H9 (cell line): ENCODE measurements around the gene DNAI2. TPM values are rescaled to one million over a fixed set of nuclear protein-coding genes. Genes with fewer than 3 reads are reported as not detected.

Experiments used
- DNase-seq: peaks from one replicate; pipeline ENCODE4 v3.0.0-alpha.2; 2017
- H2AFZ ChIP-seq: one replicate; pipeline ENCODE4 v1.6.1; 2013; ENCODE audit warnings: mild to moderate bottlenecking, low read length, control low read depth, moderate library complexity
- H2AK5ac ChIP-seq: 2 replicates; pipeline ENCODE4 v1.6.1; 2013; ENCODE audit warnings: low read length, control low read depth, mixed read lengths; ENCODE audit not compliant: insufficient read length
- H2BK120ac ChIP-seq: one replicate; pipeline ENCODE4 v1.6.1; 2013; ENCODE audit warnings: low read depth, mild to moderate bottlenecking, low read length, control low read depth, inconsistent platforms; ENCODE audit not compliant: poor library complexity, severe bottlenecking
- H2BK12ac ChIP-seq: 2 replicates; pipeline ENCODE4 v1.6.1; 2013; ENCODE audit warnings: low read length, control low read depth, mixed read lengths, low read depth; ENCODE audit not compliant: insufficient read length
- H2BK15ac ChIP-seq: 2 replicates; pipeline ENCODE4 v1.6.1; 2013; ENCODE audit warnings: low read depth, low read length, control low read depth
- H2BK20ac ChIP-seq: one replicate; pipeline ENCODE4 v1.6.1; 2013; ENCODE audit warnings: low read depth, mild to moderate bottlenecking, low read length, control low read depth, inconsistent platforms; ENCODE audit not compliant: poor library complexity, severe bottlenecking
- H2BK5ac ChIP-seq: 2 replicates; pipeline ENCODE4 v1.6.1; 2013; ENCODE audit warnings: low read length, control low read depth, mixed read lengths; ENCODE audit not compliant: insufficient read length
- H3K14ac ChIP-seq: 2 replicates; pipeline ENCODE4 v1.6.1; 2013; ENCODE audit warnings: low read length, control low read depth; ENCODE audit not compliant: insufficient read depth
- H3K18ac ChIP-seq: 2 replicates; pipeline ENCODE4 v1.6.1; 2013; ENCODE audit warnings: low read depth, mild to moderate bottlenecking, mixed read lengths, low read length, control low read depth; ENCODE audit not compliant: insufficient read length
- H3K23ac ChIP-seq: 2 replicates; pipeline ENCODE4 v1.6.1; 2013; ENCODE audit warnings: low read length, control low read depth, mixed read lengths, low read depth; ENCODE audit not compliant: insufficient read length
- H3K23me2 ChIP-seq: 2 replicates; pipeline ENCODE4 v1.6.1; 2013; ENCODE audit warnings: low read depth, mild to moderate bottlenecking, mixed read lengths, low read length, control low read depth; ENCODE audit not compliant: insufficient read length, poor library complexity, severe bottlenecking
- H3K27ac ChIP-seq: 2 replicates; pipeline ENCODE4 v1.5.1; 2013; ENCODE audit warnings: low read length, control low read depth, mixed read lengths, low read depth; ENCODE audit not compliant: insufficient read length
- H3K27me3 ChIP-seq: 2 replicates; pipeline ENCODE4 v1.6.1; 2013; ENCODE audit warnings: low read length, control low read depth, inconsistent platforms; ENCODE audit not compliant: insufficient read depth
- H3K4ac ChIP-seq: 2 replicates; pipeline ENCODE4 v1.6.1; 2013; ENCODE audit warnings: low read depth, mild to moderate bottlenecking, control low read depth, inconsistent platforms, low read length, moderate library complexity
- H3K4me1 ChIP-seq: 2 replicates; pipeline ENCODE4 v1.6.1; 2013; ENCODE audit warnings: low read length, control low read depth, inconsistent platforms; ENCODE audit not compliant: insufficient read depth
- H3K4me2 ChIP-seq: 2 replicates; pipeline ENCODE4 v1.6.1; 2013; ENCODE audit warnings: low read length, control low read depth, mixed read lengths; ENCODE audit not compliant: insufficient read length, insufficient read depth
- H3K56ac ChIP-seq: 2 replicates; pipeline ENCODE4 v1.6.1; 2013; ENCODE audit warnings: low read depth, mild to moderate bottlenecking, mixed read lengths, low read length, control low read depth; ENCODE audit not compliant: insufficient read length
- H3K79me1 ChIP-seq: 2 replicates; pipeline ENCODE4 v1.6.1; 2013; ENCODE audit warnings: low read depth, mild to moderate bottlenecking, moderate library complexity, low read length, control low read depth, inconsistent platforms; ENCODE audit not compliant: insufficient read depth, poor library complexity, severe bottlenecking
- H3K79me2 ChIP-seq: 2 replicates; pipeline ENCODE4 v1.6.1; 2013; ENCODE audit warnings: low read length, control low read depth, inconsistent platforms; ENCODE audit not compliant: insufficient read depth
- H3K9ac ChIP-seq: 2 replicates; pipeline ENCODE4 v1.6.1; 2013; ENCODE audit warnings: low read length, control low read depth, mixed read lengths; ENCODE audit not compliant: insufficient read length; ENCODE audit errors: extremely low read depth
- H3K9me3 ChIP-seq: one replicate; pipeline ENCODE4 v1.6.1; 2013; ENCODE audit warnings: low read depth, low read length, inconsistent platforms; ENCODE audit not compliant: control insufficient read depth
- H3T11ph ChIP-seq: one replicate; pipeline ENCODE4 v1.6.1; 2013; ENCODE audit warnings: mild to moderate bottlenecking, low read length, control low read depth, inconsistent platforms
- H4K20me1 ChIP-seq: one replicate; pipeline ENCODE4 v1.6.1; 2013; ENCODE audit not compliant: control insufficient read depth, insufficient read length, insufficient read depth
- H4K5ac ChIP-seq: 2 replicates; pipeline ENCODE4 v1.6.1; 2013; ENCODE audit warnings: low read depth, mild to moderate bottlenecking, mixed read lengths, low read length, control low read depth; ENCODE audit not compliant: insufficient read length
- H4K8ac ChIP-seq: replicated peaks from 2 replicates; pipeline ENCODE4 v1.6.1; 2013; ENCODE audit warnings: low read length, control low read depth, mixed read lengths, low read depth; ENCODE audit not compliant: insufficient read length
- H4K91ac ChIP-seq: 2 replicates; pipeline ENCODE4 v1.6.1; 2013; ENCODE audit warnings: low read depth, mild to moderate bottlenecking, moderate library complexity, mixed read lengths, low read length, control low read depth; ENCODE audit not compliant: insufficient read length
- H3K27ac Mint-ChIP-seq, 3 experiments: 2 replicates in 2 of 3; 3 replicates in 1 of 3; pipeline ENCODE4 v1.8.0; 2020 to 2021; ENCODE audit warnings: mixed read lengths in 3 of 3, mild to moderate bottlenecking in 1 of 3, moderate library complexity in 1 of 3
- H3K27me3 Mint-ChIP-seq: 2 replicates; pipeline ENCODE4 v1.8.0; 2021; ENCODE audit warnings: low read depth, mild to moderate bottlenecking, moderate library complexity, mixed read lengths
- H3K36me3 Mint-ChIP-seq, 3 experiments: 2 replicates in 2 of 3; 3 replicates in 1 of 3; pipeline ENCODE4 v1.8.0; 2020 to 2021; ENCODE audit warnings: low read depth in 3 of 3, mixed read lengths in 3 of 3; ENCODE audit not compliant: insufficient read depth in 1 of 3
- H3K4me1 Mint-ChIP-seq, 2 experiments: 2 replicates each; pipeline ENCODE4 v1.8.0; 2020; ENCODE audit warnings: mixed read lengths in 2 of 2
- H3K4me3 Mint-ChIP-seq, 2 experiments: 2 replicates in 1 of 2; 3 replicates in 1 of 2; pipeline ENCODE4 v1.8.0; 2020 to 2021; ENCODE audit warnings: mild to moderate bottlenecking in 2 of 2, mixed read lengths in 2 of 2, moderate library complexity in 1 of 2
- H3K9me3 Mint-ChIP-seq, 2 experiments: 2 replicates in 1 of 2; 3 replicates in 1 of 2; pipeline ENCODE4 v1.8.0; 2020; ENCODE audit warnings: mild to moderate bottlenecking in 2 of 2, mixed read lengths in 2 of 2, moderate library complexity in 1 of 2
- WGBS: extraction: QIAGEN DNeasy Blood & Tissue Kit; methylation state at CpG from one replicate; pipeline ENCODE4 v1.1.7; 2013; ENCODE audit warnings: missing lambda C conversion rate, low lambda C conversion rate, mixed read lengths; ENCODE audit not compliant: insufficient read length; ENCODE audit errors: extremely low coverage; 5-methylcytosine and 5-hydroxymethylcytosine counted together
- total RNA-seq: library from RNA; stranded (reverse); gene quantifications from 2 replicates; pipeline ENCODE4 v1.2.1, GENCODE V29; 2021
- TF ChIP-seq, protein P1 (sequence below): fragments of 200-600 bp; sonication (generic); conservative IDR thresholded peaks from 3 replicates; pipeline ENCODE4 v1.8.0; 2021; ENCODE audit warnings: antibody characterized with exemption, mild to moderate bottlenecking

Gene DNAI2
- total RNA-seq, 1 experiment from 2014 or later = not detected

DNA sequence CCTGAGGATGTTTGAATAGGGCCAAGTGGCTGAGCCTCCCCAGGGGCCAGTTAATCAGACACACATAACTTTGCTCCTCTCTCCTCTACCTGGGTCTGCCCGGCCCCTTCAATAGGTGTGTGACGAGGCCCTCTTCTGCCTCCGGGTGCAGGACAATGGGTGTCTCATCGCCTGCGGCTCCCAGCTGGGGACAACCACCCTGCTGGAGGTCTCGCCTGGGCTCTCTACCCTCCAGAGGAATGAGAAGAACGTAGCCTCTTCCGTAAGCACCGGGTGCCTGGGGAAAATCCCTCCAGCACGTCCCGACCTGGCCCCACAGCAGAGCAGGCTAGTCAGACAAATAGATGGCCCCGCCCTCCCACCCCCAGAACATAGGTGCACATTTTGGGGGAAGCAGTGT is 35.9 kb downstream of the DNAI2 start:
- Mint-ChIP-seq H3K4me3 (no peak overlapping the region), H3K9me3 (peaks cover 7 to 9% of the 10 kb centered on the region in 2 experiments; a peak in 4 of 5 replicates), H3K27me3 (peaks cover 19% of the 10 kb centered on the region), H3K36me3 (peaks cover 0 to 6% (median 4%) of the 10 kb centered on the region in 3 experiments; a peak in 3 of 7 replicates), H3K4me1 (peaks cover 2 to 16% of the 10 kb centered on the region in 2 experiments), H3K27ac (no peak overlapping the region)
- H2AFZ ChIP-seq = no peak overlapping the region
- no peak overlapping the region for H3K14ac ChIP-seq
- peaks cover 6% of the 10 kb centered on the region for H3K9me3 ChIP-seq
- no peak overlapping the region for H3K23ac ChIP-seq
- H4K91ac ChIP-seq = no peak overlapping the region
- H2AK5ac ChIP-seq = no peak overlapping the region
- H3K79me2 ChIP-seq = no peaks in the 10 kb centered on the region
- no peaks in the 10 kb centered on the region for H3K79me1 ChIP-seq
- H4K20me1 ChIP-seq = no peaks in the 10 kb centered on the region
- no peak overlapping the region for H2BK5ac ChIP-seq
- no CpG with 5 or more reads among the region's 12 CpGs for WGBS
- H3K27ac ChIP-seq = no peak overlapping the region
- H3K9ac ChIP-seq = no peak overlapping the region
- H2BK20ac ChIP-seq = no peak overlapping the region
- H3K4me2 ChIP-seq = no peak overlapping the region
- peak; percentile 29 for DNase-seq
- no peaks in the 10 kb centered on the region for H3K4me1 ChIP-seq
- H3K56ac ChIP-seq = no peak overlapping the region
- H3K23me2 ChIP-seq = no peaks in the 10 kb centered on the region
- H3K4ac ChIP-seq = no peak overlapping the region
- H3T11ph ChIP-seq = no peak overlapping the region
- H2BK15ac ChIP-seq = no peak overlapping the region
- no peak overlapping the region for H2BK12ac ChIP-seq
- no peak overlapping the region for H3K18ac ChIP-seq
- H2BK120ac ChIP-seq = no peak overlapping the region
- H4K8ac ChIP-seq = no peak overlapping the region
- H4K5ac ChIP-seq = no peak overlapping the region
- H3K27me3 ChIP-seq = no peaks in the 10 kb centered on the region
- TF ChIP-seq, protein P1, sequence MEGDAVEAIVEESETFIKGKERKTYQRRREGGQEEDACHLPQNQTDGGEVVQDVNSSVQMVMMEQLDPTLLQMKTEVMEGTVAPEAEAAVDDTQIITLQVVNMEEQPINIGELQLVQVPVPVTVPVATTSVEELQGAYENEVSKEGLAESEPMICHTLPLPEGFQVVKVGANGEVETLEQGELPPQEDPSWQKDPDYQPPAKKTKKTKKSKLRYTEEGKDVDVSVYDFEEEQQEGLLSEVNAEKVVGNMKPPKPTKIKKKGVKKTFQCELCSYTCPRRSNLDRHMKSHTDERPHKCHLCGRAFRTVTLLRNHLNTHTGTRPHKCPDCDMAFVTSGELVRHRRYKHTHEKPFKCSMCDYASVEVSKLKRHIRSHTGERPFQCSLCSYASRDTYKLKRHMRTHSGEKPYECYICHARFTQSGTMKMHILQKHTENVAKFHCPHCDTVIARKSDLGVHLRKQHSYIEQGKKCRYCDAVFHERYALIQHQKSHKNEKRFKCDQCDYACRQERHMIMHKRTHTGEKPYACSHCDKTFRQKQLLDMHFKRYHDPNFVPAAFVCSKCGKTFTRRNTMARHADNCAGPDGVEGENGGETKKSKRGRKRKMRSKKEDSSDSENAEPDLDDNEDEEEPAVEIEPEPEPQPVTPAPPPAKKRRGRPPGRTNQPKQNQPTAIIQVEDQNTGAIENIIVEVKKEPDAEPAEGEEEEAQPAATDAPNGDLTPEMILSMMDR = no peak
